ENCODE results near the gene WRAP73.

- no peak for TF ChIP-seq CTCF (IDR thresholded peaks at IDR 0.05)
- TF ChIP-seq POLR2A (IDR thresholded peaks at IDR 0.05) = no peak
These were observed 46.1 kb downstream of the WRAP73 start for GRCh38 chr1:3603571-3604467.

Data from adrenal gland (tissue), 5 donors.